DOHH2 (cell line): ENCODE data around the gene CD177.
"Not testable (repeated sequence)": the region's sequence is repeated elsewhere in the genome, so short reads cannot be mapped to it uniquely, and the experiment has no call there.

Experiments
- H3F3A ChIP-seq: fragments of 200-600 bp; sonication (generic), shearing (Covaris generic); 2 replicates; pipeline ENCODE4 v1.6.0; 2016; ENCODE audit warnings: antibody characterized with exemption, mild to moderate bottlenecking; ENCODE audit not compliant: control insufficient read depth, insufficient read depth
- H3K27ac ChIP-seq: fragments of 200-600 bp; sonication (generic); 2 replicates; pipeline ENCODE4 v1.5.1; 2014; ENCODE audit warnings: low read depth, mild to moderate bottlenecking, low read length, moderate library complexity
- H3K27me3 ChIP-seq: fragments of 200-600 bp; sonication (generic); 2 replicates; pipeline ENCODE4 v1.6.1; 2014; ENCODE audit warnings: mild to moderate bottlenecking, low read length, mixed read lengths; ENCODE audit not compliant: control insufficient read depth
- H3K36me3 ChIP-seq: fragments of 200-600 bp; sonication (generic); 2 replicates; pipeline ENCODE4 v1.6.1; 2014; ENCODE audit warnings: mild to moderate bottlenecking, low read length, moderate library complexity, mixed read lengths; ENCODE audit not compliant: control insufficient read depth
- H3K4me1 ChIP-seq: fragments of 200-600 bp; sonication (generic); 2 replicates; pipeline ENCODE4 v1.6.1; 2014; ENCODE audit warnings: mild to moderate bottlenecking, low read length, mixed read lengths; ENCODE audit not compliant: control insufficient read depth
- H3K4me2 ChIP-seq: fragments of 200-600 bp; sonication (generic); 2 replicates; pipeline ENCODE4 v1.6.0; 2014; ENCODE audit warnings: mild to moderate bottlenecking, low read length, moderate library complexity
- H3K4me3 ChIP-seq: fragments of 200-600 bp; sonication (generic); 2 replicates; pipeline ENCODE4 v1.5.1; 2014; ENCODE audit warnings: mild to moderate bottlenecking, low read length, mixed read lengths
- H3K79me2 ChIP-seq: fragments of 200-600 bp; sonication (generic); 2 replicates; pipeline ENCODE4 v1.6.1; 2014; ENCODE audit warnings: mild to moderate bottlenecking, low read length, mixed read lengths; ENCODE audit not compliant: control insufficient read depth
- H3K9me2 ChIP-seq: fragments of 200-600 bp; sonication (generic); replicated peaks from 2 replicates; pipeline ENCODE4 v1.6.1; 2014; ENCODE audit warnings: mild to moderate bottlenecking, low read length, mixed read lengths; ENCODE audit not compliant: control insufficient read depth
- H3K9me3 ChIP-seq: fragments of 200-600 bp; sonication (generic); 2 replicates; pipeline ENCODE4 v1.6.1; 2014; ENCODE audit warnings: antibody characterized with exemption, low read length, mixed read lengths; ENCODE audit not compliant: control insufficient read depth, insufficient read depth
- H4K20me1 ChIP-seq: fragments of 200-600 bp; sonication (generic); 2 replicates; pipeline ENCODE4 v1.6.0; 2014; ENCODE audit warnings: low read depth, mild to moderate bottlenecking, antibody characterized with exemption, low read length, moderate library complexity; ENCODE audit not compliant: control insufficient read depth, insufficient read depth
- CTCF ChIP-seq: fragments of 200-600 bp; sonication (generic); IDR thresholded peaks from one replicate; pipeline ENCODE4 v1.5.1; 2014; ENCODE audit warnings: antibody characterized with exemption, mild to moderate bottlenecking, low read depth, low read length; ENCODE audit not compliant: poor library complexity, severe bottlenecking
- EZH2phosphoT487 ChIP-seq: fragments of 200-600 bp; sonication (generic); IDR thresholded peaks from 2 replicates; pipeline ENCODE4 v1.6.1; 2017; ENCODE audit warnings: borderline replicate concordance, mild to moderate bottlenecking, antibody characterized with exemption, low read length, moderate library complexity, mixed read lengths

The CD177 gene

DNA sequence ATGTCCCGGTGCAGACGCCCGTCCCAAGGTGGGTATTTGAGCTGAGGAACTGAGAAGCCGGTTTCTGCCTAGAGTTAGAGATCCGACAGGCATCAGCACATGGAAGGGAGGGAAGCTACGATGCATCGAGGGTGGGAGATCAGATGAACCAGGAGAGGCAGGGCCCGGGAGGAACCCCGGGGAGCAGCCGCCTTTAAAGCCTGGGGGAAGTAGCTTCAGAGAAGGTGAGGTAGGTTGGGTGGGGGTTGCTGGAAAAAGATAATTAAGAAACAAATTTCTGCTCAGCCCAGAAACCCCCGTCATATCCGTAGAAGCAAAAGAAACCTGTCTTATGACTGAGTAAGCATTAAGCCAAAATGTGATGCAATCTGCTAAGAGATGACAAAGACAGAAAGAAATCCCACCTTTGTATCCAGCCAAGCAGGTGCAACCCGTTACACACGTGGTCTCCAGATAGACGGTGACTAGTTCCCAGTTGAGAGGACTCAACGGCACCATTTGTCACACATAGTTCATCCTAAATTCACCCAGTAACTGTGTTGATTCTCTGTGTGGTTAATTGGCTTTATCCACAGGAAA lies 9.1 kb upstream of the CD177 start:
- H3K4me2 ChIP-seq, H3K4me3 ChIP-seq, H3K9me2 ChIP-seq, H3K27ac ChIP-seq, H3K4me1 ChIP-seq, H3F3A ChIP-seq, H3K79me2 ChIP-seq, H4K20me1 ChIP-seq, H3K36me3 ChIP-seq, H3K9me3 ChIP-seq, H3K27me3 ChIP-seq: not testable (repeated sequence)

DNA sequence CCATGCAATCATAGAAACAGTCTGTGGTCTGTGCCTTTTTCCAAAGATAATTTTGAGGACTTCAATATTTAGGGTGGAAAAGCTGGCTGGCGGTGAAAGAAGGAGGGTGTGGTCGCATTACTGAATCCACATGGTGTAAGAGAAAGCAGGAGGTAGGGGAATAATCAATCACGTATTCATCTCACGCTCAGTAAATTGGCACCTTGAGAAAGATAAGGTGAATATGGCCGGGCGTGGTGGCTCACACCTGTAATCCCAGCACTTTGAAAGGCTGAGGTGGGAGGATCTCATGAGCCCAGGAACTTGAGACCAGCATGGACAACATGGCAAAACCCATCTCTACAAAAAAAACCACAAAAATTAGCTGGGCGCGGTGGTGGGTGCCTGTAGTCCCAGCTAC lies 3.7 kb upstream of the CD177 start:
- not testable (repeated sequence) for H3K4me1 ChIP-seq, H3F3A ChIP-seq, H3K79me2 ChIP-seq, H3K9me2 ChIP-seq, H3K27ac ChIP-seq, H3K27me3 ChIP-seq, H3K9me3 ChIP-seq, H3K4me3 ChIP-seq, H3K36me3 ChIP-seq, H3K4me2 ChIP-seq, H4K20me1 ChIP-seq

DNA sequence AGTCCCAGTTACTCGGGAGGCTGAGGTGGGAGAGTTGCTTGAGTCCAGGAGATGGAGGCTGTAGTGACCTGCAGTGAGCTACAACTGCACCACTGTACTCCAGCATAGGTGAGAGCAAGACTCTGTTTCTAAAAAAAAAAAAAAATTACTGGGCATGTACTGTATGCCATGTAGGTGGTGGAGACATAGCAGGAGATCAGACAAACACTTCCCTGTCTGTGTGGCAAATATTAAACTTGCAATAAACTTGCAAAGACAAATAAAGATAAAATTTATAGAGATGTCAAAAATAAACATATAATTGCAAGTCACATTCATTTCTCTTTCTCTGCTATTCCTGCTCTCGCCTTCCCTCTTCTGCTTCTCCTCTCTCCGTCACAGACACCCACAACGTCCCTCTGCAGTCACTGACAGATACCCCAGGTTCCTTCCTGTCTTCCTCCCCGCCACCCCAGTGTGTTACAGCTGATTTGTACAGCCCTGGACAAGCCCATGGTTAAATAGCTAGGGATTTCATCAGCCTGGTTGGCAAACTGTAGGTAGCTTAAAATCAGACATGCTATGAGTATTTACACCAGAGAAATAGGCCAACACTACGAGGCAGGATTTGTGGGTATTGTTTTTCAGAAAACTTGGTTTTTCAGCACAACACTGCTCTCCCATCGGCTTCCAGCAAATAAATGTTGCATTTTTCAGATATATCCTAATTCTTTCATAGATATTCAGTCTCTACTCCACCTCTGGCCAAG lies 1.3 kb upstream of the CD177 start:
- Histone ChIP-seq H3K36me3 (no peaks in the 10 kb centered on the region), H3K9me3 (no peaks in the 10 kb centered on the region), H3K79me2 (no peaks in the 10 kb centered on the region), H3K27ac (no peak overlapping the region), H3K4me1 (no peaks in the 10 kb centered on the region), H3K4me2 (no peak overlapping the region), H3K9me2 (no peaks in the 10 kb centered on the region), H3K4me3 (no peak overlapping the region), H4K20me1 (no peaks in the 10 kb centered on the region), H3K27me3 (no peaks in the 10 kb centered on the region), H3F3A (no peaks in the 10 kb centered on the region)
- TF ChIP-seq CTCF: no peak
- TF ChIP-seq EZH2phosphoT487: no peak

DNA sequence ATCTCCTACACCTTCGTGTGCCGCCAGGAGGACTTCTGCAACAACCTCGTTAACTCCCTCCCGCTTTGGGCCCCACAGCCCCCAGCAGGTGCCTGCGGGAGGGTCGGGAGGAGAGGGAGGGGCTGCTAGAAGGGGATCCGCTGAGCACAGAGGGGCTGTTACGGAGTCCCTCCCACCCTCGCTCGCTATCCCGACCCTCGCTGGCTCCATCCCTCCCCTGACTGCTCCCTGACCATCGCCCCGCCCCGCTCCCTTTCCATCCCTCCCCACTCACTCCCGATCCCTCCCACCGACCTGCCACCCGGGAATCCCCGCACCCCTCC lies 780 bp downstream of the CD177 start:
- Histone ChIP-seq H3F3A (no peaks in the 10 kb centered on the region), H3K4me2 (no peak overlapping the region), H4K20me1 (no peaks in the 10 kb centered on the region), H3K4me1 (no peaks in the 10 kb centered on the region), H3K9me3 (no peaks in the 10 kb centered on the region), H3K36me3 (no peaks in the 10 kb centered on the region), H3K4me3 (no peak overlapping the region), H3K27ac (no peak overlapping the region), H3K9me2 (no peaks in the 10 kb centered on the region), H3K79me2 (no peaks in the 10 kb centered on the region), H3K27me3 (no peaks in the 10 kb centered on the region)
- TF ChIP-seq EZH2phosphoT487 (no peak), CTCF (no peak)

DNA sequence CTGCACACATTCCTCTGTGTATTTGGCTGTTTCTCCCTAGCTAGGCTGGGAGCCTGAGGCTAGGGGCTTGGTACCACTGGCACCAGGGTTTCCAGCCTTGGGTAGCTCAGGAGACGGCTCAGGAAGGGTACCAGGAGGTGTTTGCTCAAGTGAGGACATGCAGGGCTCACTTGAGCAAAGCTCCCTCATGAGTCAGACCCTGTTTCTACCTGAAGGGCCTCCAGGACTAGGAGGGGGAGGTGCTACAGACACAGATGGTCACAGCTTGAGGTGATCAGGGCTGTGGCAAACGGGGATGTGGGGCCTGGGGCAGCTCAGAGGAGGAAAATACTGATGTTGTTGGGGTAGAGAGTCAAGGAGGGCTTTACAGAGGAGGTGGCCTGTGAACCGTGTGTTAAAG lies 3.3 kb downstream of the CD177 start:
- not testable (repeated sequence) for H3K36me3 ChIP-seq, H3K79me2 ChIP-seq, H3K27ac ChIP-seq, H3K27me3 ChIP-seq, H3K4me3 ChIP-seq, H4K20me1 ChIP-seq, H3K4me1 ChIP-seq, H3F3A ChIP-seq, H3K4me2 ChIP-seq, H3K9me3 ChIP-seq, H3K9me2 ChIP-seq
